Ishikawa (cell line): Measurements from ENCODE around the gene ZNF212.

ENCODE experiments used
- CEBPB ChIP-seq: IDR thresholded peaks from 2 replicates; pipeline ENCODE4 v1.6.1; 2012
- CREB1 ChIP-seq: IDR thresholded peaks from 2 replicates; pipeline ENCODE4 v1.6.1; 2012; ENCODE audit warnings: low read depth
- EGR1 ChIP-seq: IDR thresholded peaks from 2 replicates; pipeline ENCODE4 v1.6.1; 2012
- EP300 ChIP-seq: IDR thresholded peaks from 2 replicates; pipeline ENCODE4 v1.6.1; 2012; ENCODE audit warnings: borderline replicate concordance
- FOXM1 ChIP-seq: IDR thresholded peaks from 2 replicates; pipeline ENCODE4 v1.6.1; 2012; ENCODE audit warnings: low read depth, borderline replicate concordance
- NFIC ChIP-seq: IDR thresholded peaks from 2 replicates; pipeline ENCODE4 v1.6.1; 2012
- RAD21 ChIP-seq: IDR thresholded peaks from 2 replicates; pipeline ENCODE4 v1.6.1; 2012; ENCODE audit warnings: low read depth
- REST ChIP-seq: IDR thresholded peaks from 2 replicates; pipeline ENCODE4 v1.6.1; 2012; ENCODE audit warnings: low read depth, mild to moderate bottlenecking
- TAF1 ChIP-seq: IDR thresholded peaks from 2 replicates; pipeline ENCODE4 v1.6.1; 2012; ENCODE audit warnings: low read depth, mild to moderate bottlenecking
- TCF12 ChIP-seq: IDR thresholded peaks from 2 replicates; pipeline ENCODE4 v1.6.1; 2012; ENCODE audit warnings: low read depth
- TEAD4 ChIP-seq: IDR thresholded peaks from 2 replicates; pipeline ENCODE4 v1.6.1; 2012
- USF1 ChIP-seq: IDR thresholded peaks from 2 replicates; pipeline ENCODE4 v1.6.1; 2012
- YY1 ChIP-seq: IDR thresholded peaks from 2 replicates; pipeline ENCODE4 v1.6.1; 2012; ENCODE audit warnings: low read depth
- ZBTB7A ChIP-seq: IDR thresholded peaks from 2 replicates; pipeline ENCODE4 v1.6.1; 2012; ENCODE audit warnings: low read depth
- TF ChIP-seq, protein P1 (sequence below): IDR thresholded peaks from 2 replicates; pipeline ENCODE4 v1.6.1; 2012

The ZNF212 gene

DNA sequence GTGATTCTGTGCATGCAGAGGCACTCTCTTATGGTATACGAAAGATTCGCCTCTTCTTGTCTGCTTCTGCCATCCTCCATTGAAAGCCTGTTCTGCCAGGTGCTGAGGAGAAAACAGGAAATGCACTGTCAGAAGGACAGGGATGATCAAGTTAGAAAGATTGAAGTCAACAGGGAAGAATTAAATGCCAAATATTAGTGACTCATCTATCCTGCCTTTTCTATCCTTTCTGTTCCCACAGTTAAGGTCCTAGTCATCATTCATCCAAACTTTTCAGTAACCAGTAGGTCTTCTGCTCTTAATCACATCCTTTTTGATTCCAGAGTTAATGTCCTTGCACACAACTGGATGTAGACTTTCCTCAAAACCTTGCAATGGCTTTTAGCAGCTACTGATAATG, 17.7 kb downstream of the ZNF212 start:
- TF ChIP-seq TEAD4 (no peak), FOXM1 (no peak), CEBPB (no peak), EGR1 (no peak), EP300 (no peak), USF1 (no peak), YY1 (no peak), NFIC (no peak), TAF1 (no peak), RAD21 (no peak), ZBTB7A (no peak), TCF12 (no peak), REST (no peak), CREB1 (no peak)
- TF ChIP-seq, protein P1, sequence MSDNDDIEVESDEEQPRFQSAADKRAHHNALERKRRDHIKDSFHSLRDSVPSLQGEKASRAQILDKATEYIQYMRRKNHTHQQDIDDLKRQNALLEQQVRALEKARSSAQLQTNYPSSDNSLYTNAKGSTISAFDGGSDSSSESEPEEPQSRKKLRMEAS, result no peak

DNA sequence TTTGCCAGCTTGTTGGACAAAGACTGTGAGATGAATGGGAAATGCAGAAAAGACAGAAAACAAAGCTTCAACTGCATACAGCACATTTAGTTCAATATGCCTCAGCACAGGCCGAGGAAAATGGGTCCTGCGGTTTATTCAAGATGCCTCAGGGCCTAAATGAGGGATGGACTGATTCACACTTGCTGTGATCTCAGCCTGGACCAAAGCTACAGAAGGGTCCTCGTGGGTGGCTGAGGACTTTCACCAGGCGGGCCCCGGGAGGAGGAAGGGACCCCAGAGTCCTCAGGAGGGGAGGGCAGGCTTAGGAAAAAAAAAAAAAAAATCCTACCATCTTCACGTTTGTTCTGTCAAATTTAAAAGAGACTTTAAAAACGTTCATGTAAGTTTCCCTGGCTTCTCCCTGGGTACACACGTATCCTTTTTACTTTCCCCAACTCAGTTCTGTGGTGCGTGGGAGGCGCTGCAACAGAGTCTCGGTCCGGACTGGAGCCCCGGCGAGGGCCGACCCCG, 21.9 kb downstream of the ZNF212 start:
- TF ChIP-seq ZBTB7A (no peak), EGR1 (no peak), REST (no peak), CEBPB (no peak), RAD21 (no peak)

DNA sequence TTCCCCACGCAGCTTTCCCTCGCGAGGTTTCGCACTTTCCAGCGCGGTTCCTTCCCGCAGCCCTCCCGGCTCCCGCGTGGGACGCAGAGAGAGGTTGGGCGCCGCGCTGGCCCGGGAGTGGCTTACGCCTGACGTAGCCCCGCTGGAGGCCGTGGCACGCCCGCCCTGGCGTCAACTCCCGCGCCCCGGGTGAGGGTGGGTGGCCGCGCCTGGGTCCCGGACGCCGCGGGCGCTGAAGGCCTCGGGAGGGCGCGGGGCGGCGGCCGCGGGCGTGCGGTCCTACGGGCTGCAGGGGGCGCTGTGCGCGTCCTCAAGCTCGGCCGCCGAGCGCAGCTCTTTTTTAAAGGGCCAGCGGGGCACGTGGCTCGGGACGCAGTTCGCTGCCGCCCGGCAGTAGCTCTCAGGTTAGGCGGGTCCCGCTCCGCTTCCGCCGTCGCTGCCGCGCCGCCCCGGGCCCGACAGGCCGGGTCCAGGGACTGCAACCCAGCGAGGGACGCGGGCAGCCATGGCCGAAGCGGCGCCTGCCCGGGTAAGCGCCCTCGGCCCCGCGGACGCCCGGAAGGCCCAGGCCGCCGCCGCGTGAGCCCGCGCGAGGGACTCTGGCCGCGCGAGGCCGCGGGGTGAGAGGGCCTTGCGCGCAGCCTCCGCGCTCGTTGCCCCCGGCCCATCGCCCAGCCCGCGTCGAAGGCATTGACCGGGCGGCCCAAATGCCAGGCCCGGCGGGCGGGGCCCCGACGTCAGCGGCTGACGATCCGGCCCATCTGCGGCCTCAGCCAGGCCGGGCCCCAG, 22.6 kb downstream of the ZNF212 start, which contains the start of gene ZNF783:
Gene ZNF783 (plus strand): TSS at position 368 of the 789 bp plus-strand sequence. CDS start 138 bp downstream, at position 506.
- TF ChIP-seq EGR1 (peak; percentile 50; the same call in 1 of the 2 replicates), TCF12 (peak; percentile 34; the same call in 1 of the 2 replicates), RAD21 (peak; percentile 51; the same call in 1 of the 2 replicates), NFIC (no peak), YY1 (peak; percentile 13; the same call in 1 of the 2 replicates), ZBTB7A (no peak), FOXM1 (peak; percentile 15; the same call in 1 of the 2 replicates), USF1 (peak; percentile 89)
- TF ChIP-seq, protein P1, result peak; percentile 98

GRCh38 chr7:149266451-149266850, 27.0 kb downstream of the ZNF212 start:
- TF ChIP-seq USF1 (no peak), TEAD4 (no peak), CREB1 (no peak), TCF12 (no peak), REST (no peak), NFIC (no peak), YY1 (no peak), EGR1 (no peak), FOXM1 (no peak)
- TF ChIP-seq, protein P1, result no peak
